ENCODE measurements around the gene UVSSA. TPM values are rescaled to one million over a fixed set of nuclear protein-coding genes. Genes with fewer than 3 reads are reported as not detected.
A peak's percentile ranks its signal among the peaks of the same experiment; 100 is the strongest.

UVSSA gene
- total RNA-seq, 2 donors from 2014 or later, result 18.2 to 26.0 TPM

DNA sequence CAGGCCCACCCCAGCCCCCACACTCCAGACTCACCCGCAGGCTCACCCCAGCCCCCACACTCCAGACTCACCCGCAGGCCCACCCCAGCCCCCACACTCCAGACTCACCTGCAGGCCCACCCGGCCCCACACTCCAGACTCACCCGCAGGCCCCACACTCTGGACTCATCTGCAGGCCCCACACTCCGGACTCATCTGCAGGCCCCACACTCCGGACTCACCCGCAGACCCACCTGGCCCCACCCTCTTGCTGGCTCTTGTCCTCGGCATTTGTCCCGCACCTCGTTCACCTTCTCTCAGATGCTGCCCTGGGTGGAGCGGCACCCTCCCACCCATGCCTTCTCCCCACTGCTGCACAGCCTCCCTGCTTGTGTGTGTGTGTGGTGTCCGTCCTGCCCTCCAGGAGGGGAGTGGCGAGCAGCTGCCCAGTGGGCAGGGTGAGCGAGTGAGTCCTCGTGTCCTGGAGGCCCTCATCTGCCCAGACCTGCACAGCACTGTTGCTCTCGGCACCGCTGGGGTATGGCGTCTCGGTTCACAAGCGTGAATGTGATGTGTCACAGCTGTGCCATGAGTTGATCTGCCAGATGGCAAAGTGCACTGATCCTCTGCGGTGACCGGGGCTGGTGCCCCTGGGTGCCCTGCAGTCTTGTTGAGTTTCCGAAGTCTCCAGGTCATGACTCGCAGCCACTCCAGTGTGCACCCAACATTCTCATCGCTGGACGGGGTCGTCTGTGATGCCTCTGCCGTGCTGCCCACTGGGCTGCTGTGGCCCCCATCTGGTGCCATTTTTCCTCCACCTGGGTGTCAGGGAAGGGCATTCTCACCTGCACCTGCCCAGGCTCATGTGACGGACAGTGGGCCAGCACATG, 29.6 kb upstream of the UVSSA start:
- TF ChIP-seq, protein P1, sequence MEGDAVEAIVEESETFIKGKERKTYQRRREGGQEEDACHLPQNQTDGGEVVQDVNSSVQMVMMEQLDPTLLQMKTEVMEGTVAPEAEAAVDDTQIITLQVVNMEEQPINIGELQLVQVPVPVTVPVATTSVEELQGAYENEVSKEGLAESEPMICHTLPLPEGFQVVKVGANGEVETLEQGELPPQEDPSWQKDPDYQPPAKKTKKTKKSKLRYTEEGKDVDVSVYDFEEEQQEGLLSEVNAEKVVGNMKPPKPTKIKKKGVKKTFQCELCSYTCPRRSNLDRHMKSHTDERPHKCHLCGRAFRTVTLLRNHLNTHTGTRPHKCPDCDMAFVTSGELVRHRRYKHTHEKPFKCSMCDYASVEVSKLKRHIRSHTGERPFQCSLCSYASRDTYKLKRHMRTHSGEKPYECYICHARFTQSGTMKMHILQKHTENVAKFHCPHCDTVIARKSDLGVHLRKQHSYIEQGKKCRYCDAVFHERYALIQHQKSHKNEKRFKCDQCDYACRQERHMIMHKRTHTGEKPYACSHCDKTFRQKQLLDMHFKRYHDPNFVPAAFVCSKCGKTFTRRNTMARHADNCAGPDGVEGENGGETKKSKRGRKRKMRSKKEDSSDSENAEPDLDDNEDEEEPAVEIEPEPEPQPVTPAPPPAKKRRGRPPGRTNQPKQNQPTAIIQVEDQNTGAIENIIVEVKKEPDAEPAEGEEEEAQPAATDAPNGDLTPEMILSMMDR (IDR thresholded peaks at IDR 0.05), result no peak
- TF ChIP-seq POLR2A (IDR thresholded peaks at IDR 0.05), result no peak

DNA sequence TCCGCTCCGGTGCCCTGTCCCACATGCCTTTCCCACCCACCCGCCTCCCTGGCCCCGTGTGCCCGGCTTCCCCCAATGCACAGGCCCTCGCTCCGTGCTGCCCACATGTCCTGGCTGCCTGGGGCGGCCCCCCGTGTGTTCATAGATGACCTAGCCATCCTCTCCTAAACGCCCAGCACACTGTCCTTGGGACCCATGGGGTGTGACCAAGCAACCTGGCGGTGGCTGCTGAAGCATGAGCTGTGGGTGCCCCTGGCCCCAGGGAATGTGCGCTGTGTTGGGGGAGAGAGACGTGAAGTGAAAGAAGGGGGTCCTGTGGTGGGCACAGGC, 29.0 kb upstream of the UVSSA start:
- 97 to 98% methylated on average over 3 to 12 of the region's 13 CpGs for WGBS, 2 donors

More for the DNA sequence above, 29.6 kb upstream of the UVSSA start:
- DNase-seq (no peak), ATAC-seq (peak; percentile 15)
- intact Hi-C loops (cut with DNase I), result no loop called here
- Histone ChIP-seq H3K36me3 (replicated peaks in 1 of 2; ENCODE audit: insufficient read depth in 1 of 2, low read depth in 2 of 2) (peaks cover 17 to 33% of the 10 kb centered on the region in 2 donors), H3K27me3 (no peaks in the 10 kb centered on the region), H3K4me1 (no peaks in the 10 kb centered on the region), H3K9me3 (no peaks in the 10 kb centered on the region), H3K4me3 (no peak overlapping the region), H3K27ac (no peak overlapping the region)
- WGBS, 2 donors, result 93 to 94% methylated on average over 13 to 29 of the region's 29 CpGs

DNA sequence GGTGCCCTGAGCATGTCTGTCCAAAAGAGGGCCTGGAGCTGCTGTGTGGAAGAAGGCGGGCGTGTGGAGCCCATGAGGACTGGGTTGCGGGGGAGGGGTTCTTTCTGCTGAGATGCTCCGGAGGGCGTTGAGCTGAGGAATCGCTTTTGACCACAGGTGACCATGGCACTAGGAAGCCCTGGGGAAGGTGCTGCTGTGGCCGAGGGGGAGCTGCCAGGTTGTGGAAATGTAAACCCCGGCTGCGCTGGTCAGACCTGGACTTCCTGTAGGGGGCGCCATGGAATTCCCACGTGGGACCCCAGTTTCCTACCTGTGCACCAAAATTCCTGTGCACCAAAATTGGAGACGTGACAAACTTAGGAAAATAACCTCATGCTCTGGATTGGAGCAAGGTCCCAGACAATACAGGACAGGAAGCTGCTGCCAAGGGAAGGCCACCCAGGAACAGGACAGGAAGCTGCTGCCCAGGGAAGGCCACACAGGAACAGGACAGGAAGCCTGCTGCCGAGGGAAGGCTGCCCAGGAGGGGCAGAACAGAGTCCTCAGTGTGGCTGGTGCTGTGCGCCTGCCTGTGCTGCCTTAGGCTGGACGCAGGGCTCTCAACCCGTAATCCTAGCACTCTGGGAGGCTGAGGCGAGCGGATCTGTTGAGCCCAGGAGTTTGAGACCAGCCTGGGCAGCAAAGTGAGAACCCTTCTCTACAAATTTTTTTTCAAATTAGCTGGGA, 28.4 kb upstream of the UVSSA start:
- H3K36me3 ChIP-seq (replicated peaks in 1 of 2; ENCODE audit: insufficient read depth in 1 of 2, low read depth in 2 of 2), result peaks cover 9 to 25% of the 10 kb centered on the region in 2 donors
- DNase-seq, result peak in 1 of 4 donors; percentile 18
- WGBS, 2 donors, result 82 to 90% methylated on average over 10 to 18 of the region's 18 CpGs

More for the DNA sequence above, 29.0 kb upstream of the UVSSA start:
- DNase-seq (no peak), ATAC-seq (no peak)
- H3K27me3 ChIP-seq, result no peaks in the 10 kb centered on the region
- no peak overlapping the region for H3K27ac ChIP-seq
- H3K4me1 ChIP-seq, result no peaks in the 10 kb centered on the region
- TF ChIP-seq, protein P1 (IDR thresholded peaks at IDR 0.05), result no peak
- TF ChIP-seq POLR2A (IDR thresholded peaks at IDR 0.05), result no peak
- no peaks in the 10 kb centered on the region for H3K9me3 ChIP-seq
- H3K36me3 ChIP-seq (replicated peaks in 1 of 2; ENCODE audit: insufficient read depth in 1 of 2, low read depth in 2 of 2), result peaks cover 15 to 30% of the 10 kb centered on the region in 2 donors
- intact Hi-C loops (cut with DNase I), result no loop called here
- no peak overlapping the region for H3K4me3 ChIP-seq

DNA sequence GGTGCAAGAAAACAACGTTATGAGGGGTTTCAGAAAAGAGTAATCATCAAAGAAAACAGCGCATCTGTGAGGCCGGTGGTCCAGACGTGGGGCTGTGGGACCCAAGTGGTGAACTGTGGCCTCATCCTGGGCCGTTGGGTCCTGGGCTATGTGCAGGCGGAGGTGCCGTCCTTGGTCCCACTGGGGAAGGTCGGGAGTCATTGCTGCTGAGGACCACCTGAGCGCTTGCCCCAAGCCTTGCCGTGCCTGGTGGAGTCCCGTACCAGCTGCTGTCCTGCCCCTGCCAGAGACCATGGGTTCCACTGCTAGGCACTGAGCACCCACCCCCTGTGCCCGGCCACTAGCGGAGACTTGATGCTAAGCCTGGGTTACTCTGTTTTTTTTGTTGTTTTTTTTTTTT, 25.5 kb upstream of the UVSSA start:
- no peak for ATAC-seq
- 85 to 93% methylated on average over 13 of the region's 13 CpGs for WGBS, 2 donors
- Histone ChIP-seq H3K36me3 (replicated peaks in 1 of 2; ENCODE audit: insufficient read depth in 1 of 2, low read depth in 2 of 2) (peaks cover 5 to 12% of the 10 kb centered on the region in 2 donors), H3K27ac (no peak overlapping the region), H3K4me3 (no peak overlapping the region), H3K27me3 (no peaks in the 10 kb centered on the region), H3K4me1 (no peaks in the 10 kb centered on the region), H3K9me3 (no peaks in the 10 kb centered on the region)
- intact Hi-C loops (cut with DNase I), result no loop called here
- no peak for DNase-seq
- TF ChIP-seq POLR2A (IDR thresholded peaks at IDR 0.05), result no peak
- TF ChIP-seq, protein P1 (IDR thresholded peaks at IDR 0.05), result no peak

More for the DNA sequence above, 28.4 kb upstream of the UVSSA start:
- intact Hi-C loops (cut with DNase I), result no loop called here
- peak; percentile 18 for ATAC-seq
- Histone ChIP-seq H3K9me3 (no peaks in the 10 kb centered on the region), H3K4me1 (no peaks in the 10 kb centered on the region), H3K27ac (no peak overlapping the region), H3K27me3 (no peaks in the 10 kb centered on the region), H3K4me3 (no peak overlapping the region)
- TF ChIP-seq POLR2A (IDR thresholded peaks at IDR 0.05), result no peak
- TF ChIP-seq, protein P1 (IDR thresholded peaks at IDR 0.05), result peak in 1 of 7 experiments; percentile 9

All from body of pancreas (tissue), 4 donors.